Measurements from ENCODE around the gene RXFP2. TPM values are rescaled to one million over a fixed set of nuclear protein-coding genes. Genes with fewer than 3 reads are reported as not detected.

The RXFP2 gene
- total RNA-seq, 2 donors from 2014 or later: not detected

DNA sequence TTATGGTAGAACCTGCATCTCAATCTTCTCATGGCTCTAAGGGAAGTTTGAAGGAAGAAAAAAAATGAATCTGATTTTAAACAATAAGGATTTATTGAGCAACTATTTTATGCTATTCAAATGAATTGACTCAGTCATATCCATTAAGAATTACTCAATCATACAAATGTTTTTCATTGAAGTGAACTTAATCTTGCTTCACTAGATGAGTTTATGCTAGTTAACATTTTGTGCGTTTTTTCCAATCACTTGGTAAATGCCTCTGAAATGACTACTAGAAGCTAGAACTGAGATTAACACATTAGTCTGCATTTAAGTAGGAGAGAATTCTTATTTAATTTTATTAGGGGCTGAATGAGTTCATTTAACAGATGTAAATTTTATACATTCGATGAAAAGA, 25.2 kb downstream of the RXFP2 start:
- Histone ChIP-seq H3K27ac (no peak overlapping the region), H3K4me1 (replicated peaks) (no peaks in the 10 kb centered on the region), H3K9me3 (no peaks in the 10 kb centered on the region), H3K36me3 (no peaks in the 10 kb centered on the region), H3K4me3 (no peak overlapping the region), H3K27me3 (replicated peaks; ENCODE audit: insufficient read depth) (no peaks in the 10 kb centered on the region)
- TF ChIP-seq, protein P1, sequence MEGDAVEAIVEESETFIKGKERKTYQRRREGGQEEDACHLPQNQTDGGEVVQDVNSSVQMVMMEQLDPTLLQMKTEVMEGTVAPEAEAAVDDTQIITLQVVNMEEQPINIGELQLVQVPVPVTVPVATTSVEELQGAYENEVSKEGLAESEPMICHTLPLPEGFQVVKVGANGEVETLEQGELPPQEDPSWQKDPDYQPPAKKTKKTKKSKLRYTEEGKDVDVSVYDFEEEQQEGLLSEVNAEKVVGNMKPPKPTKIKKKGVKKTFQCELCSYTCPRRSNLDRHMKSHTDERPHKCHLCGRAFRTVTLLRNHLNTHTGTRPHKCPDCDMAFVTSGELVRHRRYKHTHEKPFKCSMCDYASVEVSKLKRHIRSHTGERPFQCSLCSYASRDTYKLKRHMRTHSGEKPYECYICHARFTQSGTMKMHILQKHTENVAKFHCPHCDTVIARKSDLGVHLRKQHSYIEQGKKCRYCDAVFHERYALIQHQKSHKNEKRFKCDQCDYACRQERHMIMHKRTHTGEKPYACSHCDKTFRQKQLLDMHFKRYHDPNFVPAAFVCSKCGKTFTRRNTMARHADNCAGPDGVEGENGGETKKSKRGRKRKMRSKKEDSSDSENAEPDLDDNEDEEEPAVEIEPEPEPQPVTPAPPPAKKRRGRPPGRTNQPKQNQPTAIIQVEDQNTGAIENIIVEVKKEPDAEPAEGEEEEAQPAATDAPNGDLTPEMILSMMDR (IDR thresholded peaks at IDR 0.05): no peak
- TF ChIP-seq POLR2AphosphoS5 (IDR thresholded peaks at IDR 0.05) (no peak), POLR2A (IDR thresholded peaks at IDR 0.05) (no peak)
- intact Hi-C loops (cut with DNase I): no loop called here
- WGBS: 84% methylated on average over 2 of the region's 2 CpGs
- DNase-seq (ENCODE audit: low spot score): no peak

DNA sequence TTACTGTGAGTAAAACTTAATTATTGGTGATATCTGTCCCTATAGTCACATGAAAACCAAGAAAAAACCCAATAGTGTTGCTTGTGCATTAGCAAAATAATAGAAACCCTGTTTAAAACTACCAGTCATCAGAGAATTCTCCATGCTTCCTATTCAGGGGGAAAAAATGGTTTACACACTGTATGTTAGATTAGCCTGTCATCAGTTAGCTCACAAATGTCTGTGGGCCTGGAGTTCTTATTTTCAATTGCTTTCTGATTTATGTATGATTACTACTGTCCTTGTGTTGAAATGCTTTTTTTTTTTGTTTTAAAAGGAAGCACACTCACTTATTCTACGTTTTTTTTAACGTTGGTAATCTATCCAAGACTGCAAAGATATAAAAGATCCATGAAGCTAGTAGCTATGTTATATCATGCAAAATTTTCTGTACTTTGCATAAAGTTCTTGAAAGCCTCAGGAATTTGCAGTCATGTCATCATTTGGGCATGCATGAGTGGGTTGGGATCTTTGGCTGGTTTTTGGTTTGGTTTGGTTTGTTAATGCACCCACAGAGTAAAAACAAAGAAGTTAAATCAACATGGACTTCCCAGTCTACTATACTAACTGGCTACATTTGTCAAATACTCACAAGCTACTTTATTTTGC, 25.9 kb downstream of the RXFP2 start:
- WGBS: 48% methylated on average over 2 of the region's 2 CpGs
- DNase-seq (ENCODE audit: low spot score): no peak
- Histone ChIP-seq H3K4me1 (replicated peaks) (no peaks in the 10 kb centered on the region), H3K4me3 (no peak overlapping the region), H3K9me3 (no peaks in the 10 kb centered on the region), H3K27me3 (replicated peaks; ENCODE audit: insufficient read depth) (no peaks in the 10 kb centered on the region), H3K27ac (no peak overlapping the region), H3K36me3 (no peaks in the 10 kb centered on the region)
- TF ChIP-seq, protein P1 (IDR thresholded peaks at IDR 0.05): no peak
- TF ChIP-seq POLR2A (IDR thresholded peaks at IDR 0.05) (no peak), POLR2AphosphoS5 (IDR thresholded peaks at IDR 0.05) (no peak)
- intact Hi-C loops (cut with DNase I): no loop called here

DNA sequence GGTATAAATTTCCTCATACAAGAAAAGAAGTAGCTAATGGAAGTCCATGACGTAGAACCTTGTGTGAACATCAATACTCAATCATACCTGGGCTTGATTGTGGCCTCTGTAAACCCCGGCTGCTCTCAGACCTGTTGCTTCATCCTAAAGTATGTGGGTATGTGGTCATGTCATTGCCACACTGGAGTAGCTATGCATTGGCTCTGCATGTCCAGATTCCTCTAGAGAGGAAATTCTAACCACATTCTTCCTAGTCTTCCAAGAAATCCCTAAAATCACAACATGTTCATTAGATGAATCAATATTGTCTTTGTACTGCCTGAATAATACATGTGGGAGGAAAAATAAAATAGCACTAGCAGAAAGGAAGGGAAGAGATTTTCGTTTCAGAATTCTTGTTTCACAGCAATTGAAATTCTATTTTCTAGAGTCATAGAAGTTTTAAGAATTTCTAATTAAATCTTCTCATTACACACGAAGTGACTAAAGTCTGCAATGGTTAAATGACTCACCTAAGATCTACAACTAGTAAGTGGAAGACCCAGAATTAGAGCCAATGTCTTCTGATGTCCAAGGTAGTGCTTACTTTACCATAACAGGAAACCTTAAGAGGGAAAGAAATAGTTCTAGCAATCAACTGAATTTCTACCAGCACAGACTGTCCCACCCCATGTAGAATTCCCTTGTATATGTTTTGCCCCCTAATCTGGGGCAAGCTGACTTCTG, 28.0 kb downstream of the RXFP2 start:
- no peak for DNase-seq (ENCODE audit: low spot score)
- Histone ChIP-seq H3K4me3 (no peak overlapping the region), H3K27me3 (replicated peaks; ENCODE audit: insufficient read depth) (no peaks in the 10 kb centered on the region), H3K9me3 (no peaks in the 10 kb centered on the region), H3K36me3 (no peaks in the 10 kb centered on the region), H3K4me1 (replicated peaks) (no peaks in the 10 kb centered on the region), H3K27ac (no peak overlapping the region)
- intact Hi-C loops (cut with DNase I): no loop called here
- TF ChIP-seq, protein P1 (IDR thresholded peaks at IDR 0.05): no peak
- TF ChIP-seq POLR2AphosphoS5 (IDR thresholded peaks at IDR 0.05) (no peak), POLR2A (IDR thresholded peaks at IDR 0.05) (no peak)
- WGBS: 65% methylated on average over 4 of the region's 4 CpGs

DNA sequence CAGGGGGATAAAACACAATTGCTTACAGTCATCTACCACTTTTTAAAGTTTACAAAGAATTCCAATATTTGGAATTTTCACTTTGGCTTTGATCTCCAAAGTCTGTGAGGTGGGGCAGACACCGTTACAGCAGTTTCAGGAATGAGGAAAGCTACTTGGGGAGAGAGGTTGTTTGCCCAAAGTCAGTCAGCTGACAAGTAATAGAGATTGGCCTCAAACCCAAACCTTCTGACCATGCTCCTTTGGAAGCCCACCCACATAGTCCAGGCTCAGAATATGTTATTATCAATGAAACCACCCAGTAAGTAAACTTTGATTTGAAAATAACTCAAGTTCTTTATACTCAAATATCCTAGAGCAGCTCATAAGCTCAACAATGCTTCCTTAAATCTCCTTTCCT, 29.0 kb downstream of the RXFP2 start:
- intact Hi-C loops (cut with DNase I): no loop called here
- no peak for DNase-seq (ENCODE audit: low spot score)
- TF ChIP-seq, protein P1 (IDR thresholded peaks at IDR 0.05): no peak
- TF ChIP-seq POLR2A (IDR thresholded peaks at IDR 0.05) (no peak), POLR2AphosphoS5 (IDR thresholded peaks at IDR 0.05) (no peak)
- Histone ChIP-seq H3K4me1 (replicated peaks) (no peaks in the 10 kb centered on the region), H3K27ac (no peak overlapping the region), H3K27me3 (replicated peaks; ENCODE audit: insufficient read depth) (no peaks in the 10 kb centered on the region), H3K9me3 (no peaks in the 10 kb centered on the region), H3K36me3 (no peaks in the 10 kb centered on the region), H3K4me3 (no peak overlapping the region)
- WGBS: 55% methylated on average over 1 of the region's 1 CpG

DNA sequence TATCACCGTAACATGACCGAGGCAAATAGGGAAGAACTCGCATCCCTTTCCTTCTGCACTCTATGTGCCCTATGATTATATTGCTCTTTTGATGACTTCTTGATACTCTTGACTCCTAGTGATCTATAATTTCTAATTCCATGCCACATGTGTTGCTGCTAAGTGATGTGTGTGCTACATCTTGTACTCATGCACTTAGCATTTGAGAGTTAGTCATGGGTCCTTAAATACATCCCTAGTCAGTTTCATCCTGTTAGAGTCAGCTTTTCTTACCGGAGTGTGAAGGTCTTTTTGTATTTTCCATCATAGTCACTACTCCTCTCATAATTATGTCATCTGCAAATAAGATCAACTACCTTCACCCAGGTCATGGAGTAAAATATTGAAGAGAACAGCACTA, 30.2 kb downstream of the RXFP2 start:
- no peaks in the 10 kb centered on the region for H3K4me1 ChIP-seq (replicated peaks)
- 93% methylated on average over 4 of the region's 4 CpGs for WGBS
- TF ChIP-seq, protein P1 (IDR thresholded peaks at IDR 0.05): no peak
- no peak for TF ChIP-seq POLR2A (IDR thresholded peaks at IDR 0.05)
- no peak for TF ChIP-seq POLR2AphosphoS5 (IDR thresholded peaks at IDR 0.05)

More for the DNA sequence above, 30.2 kb downstream of the RXFP2 start:
- intact Hi-C loops (cut with DNase I): no loop called here
- H3K9me3 ChIP-seq: no peaks in the 10 kb centered on the region
- no peak overlapping the region for H3K4me3 ChIP-seq
- no peak for DNase-seq (ENCODE audit: low spot score)
- no peaks in the 10 kb centered on the region for H3K27me3 ChIP-seq (replicated peaks; ENCODE audit: insufficient read depth)
- H3K36me3 ChIP-seq: no peaks in the 10 kb centered on the region
- no peak overlapping the region for H3K27ac ChIP-seq

Measured in prostate gland (tissue), 2 donors.